ENCODE data around the gene TFF2.

The TFF2 gene

DNA sequence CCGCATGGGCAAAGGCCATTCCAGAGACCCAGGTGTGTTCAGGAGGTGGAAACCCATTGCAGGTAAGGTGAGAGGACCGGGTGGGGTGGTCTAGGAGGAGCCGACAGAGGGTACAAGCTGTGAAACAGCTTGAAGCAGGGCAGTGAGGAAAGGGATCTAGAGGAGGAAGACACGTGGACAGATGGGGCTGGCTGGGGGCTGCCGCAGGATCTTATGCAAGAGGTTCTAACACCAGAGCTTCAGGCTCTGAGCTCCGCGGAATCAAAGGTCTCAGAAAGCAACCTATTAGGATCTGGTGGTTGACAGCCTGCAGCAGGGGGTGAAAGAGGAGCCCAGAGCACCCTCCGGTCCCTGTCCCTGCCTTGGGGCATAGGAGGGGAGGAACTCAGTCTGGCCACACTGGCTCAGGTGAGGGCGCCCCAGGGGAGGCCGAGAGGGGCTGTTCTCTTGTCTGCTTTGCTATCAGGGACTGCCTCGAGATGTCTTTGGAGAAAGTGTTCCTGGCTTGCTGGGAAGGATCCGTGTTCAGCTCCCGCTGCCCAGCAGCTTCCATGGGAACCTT, 13.6 kb upstream of the TFF2 start:
- no peak for DNase-seq

DNA sequence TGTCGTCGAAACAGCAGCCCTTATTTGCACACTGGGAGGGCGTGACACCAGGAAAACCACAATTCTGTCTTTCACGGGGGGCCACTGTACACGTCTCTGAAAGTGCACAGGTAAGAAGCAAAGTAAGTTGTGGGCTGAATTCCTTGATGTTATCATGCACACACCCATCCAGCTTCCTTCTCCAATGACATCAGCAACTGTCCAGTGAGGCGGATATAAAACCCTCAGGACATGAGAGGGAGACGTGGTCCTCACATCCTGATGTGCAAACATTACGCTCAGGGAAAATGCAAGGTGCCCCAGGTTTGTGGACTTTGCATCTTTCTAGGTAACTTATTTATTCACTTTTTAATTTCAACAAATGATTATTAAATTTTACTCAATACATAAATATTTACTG, 12.5 kb upstream of the TFF2 start:
- DNase-seq, result no peak

- DNase-seq, result no peak
Observed at GRCh38 chr21:42362700-42363099, 11.9 kb upstream of the TFF2 start.

GRCh38 chr21:42362198-42362597, 11.4 kb upstream of the TFF2 start:
- no peak for DNase-seq

DNA sequence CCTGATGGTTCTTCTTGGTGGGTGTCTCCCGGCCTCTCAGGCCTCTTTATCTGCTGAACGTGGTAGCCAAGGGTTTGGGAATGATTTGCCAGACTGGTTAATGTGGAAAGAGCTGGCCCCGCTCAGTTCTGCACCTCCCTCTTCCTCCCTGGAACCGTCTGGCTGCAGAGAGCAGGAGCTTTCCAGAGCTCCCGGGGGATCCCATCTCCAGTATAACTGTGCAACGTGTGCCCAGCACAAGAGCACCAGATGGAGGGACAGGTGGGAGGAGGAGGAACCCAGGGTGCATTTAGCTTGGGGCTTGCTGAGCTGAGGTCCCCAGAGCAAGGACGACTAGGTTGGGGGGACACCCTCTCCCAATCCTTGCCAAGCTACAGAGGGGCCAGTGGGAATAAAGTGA, 10.5 kb upstream of the TFF2 start:
- no peak for DNase-seq

DNA sequence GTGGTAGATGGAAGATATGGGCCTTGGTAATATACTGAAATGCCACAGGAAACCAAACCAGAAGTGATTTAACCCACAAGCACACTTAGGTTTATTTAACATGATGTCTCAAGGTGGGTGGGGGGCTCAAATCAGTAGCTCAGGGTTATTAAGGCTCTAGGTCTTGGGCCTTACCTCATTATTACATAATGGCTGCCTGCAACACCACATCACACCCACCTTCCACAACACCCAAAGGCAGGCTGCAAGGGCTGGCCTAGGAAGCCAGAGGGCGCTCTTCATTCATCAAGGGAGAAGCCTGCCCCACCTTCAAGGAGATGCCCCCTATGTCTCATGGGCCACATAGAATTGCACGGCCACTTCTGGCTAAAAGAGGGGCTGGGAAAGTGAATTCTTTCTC, 9.5 kb upstream of the TFF2 start:
- no peak for DNase-seq

DNA sequence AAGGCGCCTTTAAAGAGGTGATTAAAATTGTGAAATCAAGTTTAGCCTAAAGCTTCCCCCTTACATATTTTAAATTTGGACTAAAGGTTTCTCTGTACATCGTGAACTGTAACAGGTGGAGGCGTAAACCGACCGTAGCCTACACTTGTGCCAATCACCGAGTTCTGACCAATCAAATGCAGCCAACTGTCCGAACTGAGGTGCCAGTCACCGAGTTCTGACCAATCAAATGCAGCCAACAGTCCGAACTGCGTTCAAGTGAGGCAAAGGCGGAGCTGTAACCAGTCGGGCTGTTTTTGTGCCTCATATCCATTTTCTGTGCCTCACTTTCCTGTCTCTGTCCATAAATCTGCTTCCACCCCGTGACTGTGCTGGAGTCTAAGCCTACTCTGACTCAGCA, 8.1 kb upstream of the TFF2 start:
- no peak for DNase-seq

DNA sequence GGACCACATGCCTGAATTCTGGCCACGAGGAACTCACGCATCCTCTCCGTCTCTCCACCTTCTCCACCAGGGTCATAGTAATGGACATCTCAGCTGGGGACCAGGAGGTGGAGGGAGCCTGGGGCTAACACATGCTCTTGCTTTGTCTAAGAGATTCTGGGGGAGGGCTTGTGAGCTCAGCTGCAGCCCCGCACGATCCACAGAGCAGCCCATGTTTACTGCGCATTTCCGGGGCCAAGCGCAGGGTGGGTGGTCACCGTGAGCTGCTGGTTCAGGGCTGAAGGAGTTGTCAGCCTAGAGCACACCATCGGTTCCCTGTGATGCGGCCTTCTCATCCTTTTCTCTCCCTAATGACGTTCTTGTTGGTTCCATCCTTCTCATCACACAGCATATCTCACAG, 7.5 kb upstream of the TFF2 start:
- no peak for DNase-seq

DNA sequence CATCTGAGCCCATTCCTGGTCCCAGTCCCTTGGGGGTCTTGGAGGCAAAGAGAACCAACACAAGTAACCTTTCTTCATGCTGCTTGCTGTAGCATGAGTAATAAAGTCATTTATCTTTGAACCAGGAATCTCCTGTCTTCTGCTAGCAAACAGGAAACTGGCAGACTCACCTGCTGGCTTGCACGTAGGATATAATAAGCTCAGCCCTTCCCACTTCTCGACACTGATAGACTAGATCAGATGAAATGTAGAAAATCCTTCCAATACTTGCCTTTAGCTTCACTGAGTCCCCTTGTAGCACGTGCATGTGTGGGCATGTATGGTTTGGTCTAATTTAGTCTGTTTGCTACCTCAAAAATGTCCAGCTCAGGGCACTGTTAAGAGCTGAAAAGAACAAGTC, 6.5 kb upstream of the TFF2 start:
- no peak for DNase-seq

GRCh38 chr21:42356650-42357049, 5.9 kb upstream of the TFF2 start:
- DNase-seq, result no peak

- no peak for DNase-seq
Observed at GRCh38 chr21:42356046-42356445, 5.3 kb upstream of the TFF2 start.

DNA sequence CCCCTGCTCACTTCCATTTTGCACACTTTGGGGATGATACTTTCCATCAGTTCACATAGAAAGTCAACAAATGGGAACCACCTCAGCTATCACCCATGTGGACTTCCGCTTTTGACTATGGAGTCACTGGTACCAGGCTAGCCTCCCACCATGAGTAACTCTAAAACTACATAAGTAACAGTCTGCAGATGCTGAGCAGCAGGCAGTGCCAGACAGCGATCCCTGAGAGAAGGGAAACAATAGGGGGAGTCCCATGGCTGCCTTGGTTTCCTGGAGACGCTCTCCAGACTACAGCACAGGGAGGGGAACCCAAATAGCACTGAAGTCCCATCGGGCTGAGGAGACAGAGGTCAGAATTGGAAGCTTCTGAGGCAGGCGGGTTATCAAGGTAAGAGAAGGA, 2.8 kb upstream of the TFF2 start:
- no peak for DNase-seq

GRCh38 chr21:42352441-42353095, 1.8 kb upstream of the TFF2 start:
- no peak for DNase-seq

DNA sequence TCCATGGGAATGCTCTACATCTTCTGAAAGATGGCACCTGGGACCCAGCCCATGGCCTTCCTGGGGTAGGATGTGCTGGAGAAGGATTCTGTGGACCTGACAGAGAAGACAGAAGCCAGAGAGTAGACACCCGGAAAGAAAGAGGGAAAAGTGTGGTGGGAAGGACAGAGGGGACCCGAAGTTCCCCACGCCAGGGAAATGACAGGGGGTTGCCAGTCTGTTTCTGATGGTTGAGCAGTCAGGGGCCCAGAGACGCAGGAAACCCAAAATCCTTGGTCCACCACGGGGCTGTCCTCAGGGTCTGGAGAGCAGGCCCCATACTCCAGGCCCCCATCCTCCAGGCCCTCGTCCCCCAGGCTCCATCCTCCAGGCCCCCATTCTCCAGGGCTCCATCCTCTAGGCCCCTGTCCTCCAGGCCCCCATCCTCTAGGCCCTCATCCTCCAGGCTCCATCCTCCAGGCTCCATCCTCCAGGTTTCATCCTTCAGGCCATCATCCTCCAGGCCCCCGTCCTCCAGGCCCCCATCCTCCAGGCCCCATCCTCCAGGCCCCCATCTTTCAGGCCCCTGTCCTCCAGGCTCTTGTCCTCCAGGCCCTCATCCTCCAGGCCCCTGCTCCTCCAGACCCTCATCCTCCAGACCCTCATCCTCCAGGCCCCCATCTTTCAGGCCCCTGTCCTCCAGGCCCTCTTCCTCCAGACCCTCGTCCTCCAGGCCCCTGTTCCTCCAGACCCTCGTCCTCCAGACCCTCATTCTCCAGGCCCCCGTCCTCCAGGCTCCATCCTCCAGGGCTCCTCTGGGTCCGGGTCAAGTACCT, 1.0 kb upstream of the TFF2 start:
- DNase-seq, result no peak

DNA sequence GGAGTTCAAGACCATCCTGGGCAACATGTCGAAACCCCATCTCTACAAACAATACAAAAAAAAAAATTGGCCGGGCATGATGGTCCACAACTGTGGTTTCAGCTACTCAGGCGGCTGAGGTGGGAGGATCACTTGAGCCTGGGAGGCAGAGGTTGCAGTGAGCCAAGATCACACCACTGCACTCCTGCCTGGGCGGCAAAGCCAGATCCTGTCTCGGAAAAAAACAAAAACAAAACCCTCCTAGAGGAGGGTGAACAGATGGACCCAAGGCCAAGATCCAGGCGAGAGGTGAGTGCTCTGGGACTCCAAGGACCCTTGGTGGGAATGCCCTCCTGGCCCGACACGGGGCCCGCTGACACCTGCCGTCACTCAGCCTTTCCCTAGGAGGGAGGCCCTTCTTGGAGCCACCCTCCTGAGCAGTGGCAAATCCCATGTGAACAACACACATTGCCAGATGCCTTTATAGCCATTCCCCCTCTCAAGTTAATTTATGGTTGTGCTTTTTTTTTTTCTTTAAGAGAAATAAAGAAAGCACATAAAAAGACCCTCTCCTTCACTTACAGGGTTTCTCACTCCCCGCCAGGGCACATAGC, 380 bp downstream of the TFF2 start:
- DNase-seq, result no peak

- DNase-seq, result no peak
Observed at GRCh38 chr21:42349420-42350317, 1.1 kb downstream of the TFF2 start.

DNA sequence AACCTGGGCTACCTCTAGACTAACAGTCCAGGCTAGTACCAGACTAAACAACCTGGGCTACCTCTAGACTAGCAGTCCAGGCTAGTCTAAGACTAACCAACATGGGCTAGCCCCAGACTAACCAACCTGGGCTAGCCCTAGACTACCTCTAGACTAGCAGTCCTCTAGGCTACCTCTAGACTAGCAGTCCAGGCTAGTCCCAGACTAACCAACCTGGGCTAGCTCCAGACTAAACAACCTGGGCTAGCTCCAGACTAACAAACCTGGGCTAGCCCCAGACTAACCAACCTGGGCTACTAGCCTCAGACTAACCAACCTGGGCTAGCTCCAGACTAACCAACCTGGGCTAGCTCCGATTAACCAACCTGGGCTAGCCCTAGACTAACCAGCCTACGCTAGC, 2.0 kb downstream of the TFF2 start:
- DNase-seq, result no peak

- no peak for DNase-seq
Observed at GRCh38 chr21:42347601-42348327, 3.0 kb downstream of the TFF2 start.

GRCh38 chr21:42346866-42347600, 3.8 kb downstream of the TFF2 start:
- no peak for DNase-seq

DNA sequence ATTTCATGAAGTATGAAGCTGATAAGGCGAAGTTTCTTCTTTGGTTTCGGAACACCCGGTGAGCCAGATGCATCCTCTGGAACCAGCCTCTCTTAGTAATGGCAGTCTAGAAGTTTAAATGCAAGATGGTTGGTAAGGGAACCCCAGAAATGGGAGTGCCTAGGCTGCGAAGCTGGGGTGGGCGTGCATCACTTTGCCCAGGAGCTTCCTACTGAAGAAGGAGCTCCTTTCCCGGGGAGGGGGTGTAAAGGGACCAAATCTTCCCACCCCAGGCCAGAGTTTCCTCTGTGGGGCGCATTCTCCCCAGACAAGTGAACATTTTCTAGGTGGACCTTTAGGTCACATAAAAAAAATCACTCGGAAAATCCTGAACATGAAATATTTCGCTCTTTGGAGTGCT, 4.4 kb downstream of the TFF2 start:
- DNase-seq, result no peak

- no peak for DNase-seq
Observed at GRCh38 chr21:42344631-42345030, 6.2 kb downstream of the TFF2 start.
